Measurements from ENCODE around the gene SOX12.
"Not testable (repeated sequence)": the region's sequence is repeated elsewhere in the genome, so short reads cannot be mapped to it uniquely, and the experiment has no call there.

SOX12 gene

GRCh38 chr20:328975-329695, 3.8 kb downstream of the SOX12 start:
- DNase-seq (ENCODE audit: low read depth, low spot score): no peak

DNA sequence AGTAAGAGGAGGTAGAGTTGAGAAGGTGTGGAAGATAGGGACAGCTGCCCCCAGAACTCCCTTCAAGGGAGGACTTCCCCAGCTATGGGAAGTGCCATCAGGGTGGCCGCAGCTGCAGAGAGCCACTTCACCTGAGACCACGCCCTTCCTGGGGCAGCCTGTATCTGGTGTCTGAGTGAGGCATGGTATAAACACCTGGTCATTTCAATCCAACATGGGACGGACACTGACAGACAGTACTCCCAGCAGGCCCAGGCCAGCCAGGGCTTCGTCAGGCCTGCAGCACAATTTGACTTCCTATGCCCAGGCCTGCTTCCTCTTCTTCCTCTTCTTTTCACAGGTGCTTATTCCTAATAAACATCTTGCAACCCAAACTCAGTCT, 4.5 kb downstream of the SOX12 start:
- no peak for DNase-seq (ENCODE audit: low read depth, low spot score)

DNA sequence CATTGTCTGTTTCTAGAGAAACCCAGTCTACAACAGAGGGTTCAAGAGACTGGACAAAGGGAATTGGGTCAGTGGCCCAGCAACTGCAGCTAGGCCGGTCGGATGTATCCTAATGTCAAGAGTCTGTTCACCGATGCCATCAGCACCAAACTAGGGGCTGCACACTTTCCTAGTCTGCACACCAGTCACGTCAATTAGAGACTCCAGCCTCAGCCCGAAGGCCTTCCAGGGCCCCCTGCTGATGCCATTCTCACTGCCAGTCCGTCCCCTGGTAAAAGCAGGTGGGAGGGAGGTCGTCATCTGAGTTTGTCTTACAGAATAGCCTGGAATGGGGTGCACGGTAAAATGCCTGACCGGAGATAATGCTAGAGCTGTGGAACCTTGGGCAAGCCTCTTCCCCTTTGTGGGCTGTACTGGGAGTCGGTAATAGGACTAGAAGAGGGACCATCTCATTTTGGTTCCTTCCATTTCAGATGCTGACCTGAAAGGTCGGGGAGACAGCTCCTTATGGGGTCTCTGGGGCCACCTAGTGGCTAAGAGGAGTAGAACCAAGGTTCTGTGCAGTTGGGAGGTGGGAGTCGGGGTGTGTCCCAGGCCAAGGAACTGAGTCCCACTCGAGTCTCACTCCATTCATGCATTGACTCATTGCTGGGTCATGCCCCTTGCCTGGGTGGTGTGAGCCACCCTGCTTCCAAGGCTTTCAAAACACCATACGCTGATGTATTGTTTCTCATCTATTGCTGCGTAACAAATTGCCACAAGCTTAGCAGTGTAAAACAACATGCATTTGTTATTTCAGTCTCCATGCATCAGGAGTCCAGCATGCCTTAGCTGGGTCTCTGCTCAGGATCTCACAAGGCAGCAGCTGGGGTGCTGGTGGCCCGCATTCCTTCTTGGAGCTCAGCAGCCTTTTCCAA, 5.1 kb downstream of the SOX12 start:
- no peak for DNase-seq (ENCODE audit: low read depth, low spot score)

GRCh38 chr20:334578-334977, 9.2 kb downstream of the SOX12 start:
- no peak for DNase-seq (ENCODE audit: low read depth, low spot score)

- DNase-seq (ENCODE audit: low read depth, low spot score): not testable (repeated sequence)
Observed at GRCh38 chr20:336040-336439, 10.7 kb downstream of the SOX12 start.

- no peak for DNase-seq (ENCODE audit: low read depth, low spot score)
Observed at GRCh38 chr20:341682-342081, 16.3 kb downstream of the SOX12 start.

- no peak for DNase-seq (ENCODE audit: low read depth, low spot score)
Observed at GRCh38 chr20:343107-343506, 17.8 kb downstream of the SOX12 start.

DNA sequence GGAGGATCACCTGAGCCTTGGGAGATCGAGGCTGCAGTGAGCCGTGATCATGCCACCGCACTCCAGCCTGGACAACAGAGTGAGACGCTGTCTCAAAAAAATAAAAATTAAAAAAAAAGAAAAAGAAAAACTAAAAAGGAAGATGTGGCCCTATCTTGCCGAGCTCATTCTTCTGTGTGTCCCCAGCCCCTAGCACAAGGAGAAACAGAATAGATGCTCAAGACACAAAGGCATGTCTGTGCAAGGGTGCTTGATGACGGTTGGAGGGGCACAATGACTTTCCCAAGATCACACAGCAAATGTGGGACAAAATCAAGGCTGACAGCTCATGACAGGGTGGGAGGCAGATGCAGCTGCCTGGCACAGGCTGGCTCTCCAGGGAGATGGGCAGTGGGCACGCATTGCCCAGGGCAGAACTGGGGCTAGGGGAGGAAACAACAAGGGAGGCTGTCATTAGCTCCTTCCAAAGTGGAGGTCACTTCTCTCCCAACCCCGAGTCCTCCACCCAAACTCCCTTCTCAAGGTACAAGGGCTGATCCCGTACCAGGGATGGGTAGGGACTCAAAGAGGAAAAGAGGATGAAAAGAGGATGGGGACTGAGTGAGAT, 20.8 kb downstream of the SOX12 start:
- no peak for DNase-seq (ENCODE audit: low read depth, low spot score)

DNA sequence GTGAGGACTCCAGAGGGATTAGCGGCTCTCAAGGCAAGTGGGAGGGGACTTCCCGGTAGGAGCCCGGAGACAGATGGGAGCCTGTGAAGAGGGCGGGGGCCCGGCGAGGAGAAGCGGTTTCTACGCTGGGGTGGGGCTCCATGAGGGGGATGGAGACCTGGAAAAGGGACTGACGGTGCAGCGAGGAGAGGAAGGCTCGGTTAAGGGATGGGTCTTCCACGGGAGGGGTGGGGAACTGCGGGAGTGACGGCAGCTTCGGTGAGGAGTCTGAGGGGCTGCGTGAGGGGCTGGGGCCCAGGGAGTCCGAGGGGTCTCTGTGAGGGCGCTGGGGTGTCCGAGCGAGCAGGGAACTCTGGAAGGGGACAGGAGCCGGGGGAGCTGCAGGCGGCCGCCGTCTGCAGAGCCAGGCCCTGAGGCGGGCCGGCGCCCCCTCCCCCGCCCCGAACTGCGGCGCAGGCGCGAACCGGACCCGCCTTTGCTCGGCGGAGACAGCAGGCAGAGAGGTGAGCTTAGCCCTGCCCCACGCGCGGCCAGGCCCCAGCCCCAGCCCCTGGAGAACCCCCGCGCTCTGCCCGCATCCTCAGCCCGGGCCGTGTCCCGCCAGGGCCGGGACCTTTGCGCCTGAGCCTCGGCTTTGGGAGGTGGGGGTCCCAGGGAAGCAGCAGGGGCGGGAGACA, 21.4 kb downstream of the SOX12 start, which contains the start of gene NRSN2:
NRSN2 (plus strand) TSS at position 472 of the 677 bp plus-strand sequence. CDS start 2,533 bp downstream, outside the sequence.
- DNase-seq (ENCODE audit: low read depth, low spot score): no peak

- no peak for DNase-seq (ENCODE audit: low read depth, low spot score)
Observed at GRCh38 chr20:347317-347639, 21.9 kb downstream of the SOX12 start.

DNA sequence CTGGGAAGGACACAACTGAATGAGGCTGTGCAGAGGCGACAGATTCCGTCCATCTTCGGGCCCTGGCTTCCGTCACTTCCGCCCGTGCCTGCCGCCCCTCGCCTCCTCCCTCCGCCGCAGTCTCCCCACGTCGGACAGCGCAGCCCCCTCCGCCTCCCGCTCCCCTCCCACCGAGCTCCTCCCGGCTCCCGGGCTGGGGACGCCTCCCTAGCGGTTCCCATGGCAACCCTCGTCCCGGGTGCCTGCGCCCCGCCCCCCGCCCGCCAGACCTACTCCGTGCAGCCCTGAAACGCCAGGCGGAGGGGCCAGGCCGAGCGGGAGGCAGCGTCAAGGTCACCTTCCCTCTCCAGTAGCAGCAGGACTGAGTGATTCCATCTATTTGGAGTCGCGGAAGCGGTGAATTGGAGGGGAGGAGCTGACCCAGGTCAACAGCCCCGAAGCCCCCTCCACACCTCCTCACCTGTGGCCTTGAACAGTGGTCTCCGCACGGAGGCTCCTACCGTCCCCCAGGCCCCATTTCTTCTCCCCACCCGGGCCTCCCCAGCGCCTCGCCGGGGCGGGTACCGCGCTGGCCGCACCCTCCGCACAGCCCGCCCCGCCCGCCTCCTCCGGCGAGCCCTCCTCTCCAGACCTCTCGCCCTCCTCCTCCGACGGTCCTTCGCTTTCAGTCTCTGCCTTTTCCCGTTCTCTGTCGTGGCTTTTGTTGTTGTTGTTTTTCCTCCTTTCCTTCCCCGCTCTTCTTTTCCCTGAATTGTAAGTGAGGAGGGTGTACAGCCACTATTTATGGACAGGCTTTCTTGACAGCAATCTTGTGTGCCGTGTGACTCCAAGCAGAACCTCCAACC, 22.5 kb downstream of the SOX12 start:
- peak; percentile 87 for DNase-seq (ENCODE audit: low read depth, low spot score)

- DNase-seq (ENCODE audit: low read depth, low spot score): no peak
Observed at GRCh38 chr20:348972-349841, 23.9 kb downstream of the SOX12 start.

GRCh38 chr20:353166-353565, 27.8 kb downstream of the SOX12 start:
- DNase-seq (ENCODE audit: low read depth, low spot score): no peak

- no peak for DNase-seq (ENCODE audit: low read depth, low spot score)
Observed at GRCh38 chr20:354298-354977, 29.1 kb downstream of the SOX12 start.

DNA sequence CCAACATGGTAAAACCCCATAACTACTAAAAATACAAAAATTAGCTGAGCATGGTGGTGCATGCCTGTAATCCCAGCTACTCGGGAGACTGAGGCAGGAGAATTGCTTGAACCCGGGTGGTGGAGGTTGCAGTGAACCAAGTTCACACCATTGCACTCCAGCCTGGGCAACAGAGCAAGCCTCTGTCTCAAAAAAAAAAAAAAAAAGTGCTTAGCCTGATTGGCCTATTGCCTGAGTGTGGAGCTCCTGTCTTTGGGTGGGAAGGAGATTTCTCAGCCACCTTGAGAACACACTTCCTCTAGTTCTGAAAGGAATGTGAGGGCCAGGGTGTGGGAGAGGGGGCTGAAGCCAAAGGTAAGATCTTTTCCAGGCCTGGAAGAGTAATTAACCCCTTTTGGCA, 30.8 kb downstream of the SOX12 start:
- DNase-seq (ENCODE audit: low read depth, low spot score): not testable (repeated sequence)

DNA sequence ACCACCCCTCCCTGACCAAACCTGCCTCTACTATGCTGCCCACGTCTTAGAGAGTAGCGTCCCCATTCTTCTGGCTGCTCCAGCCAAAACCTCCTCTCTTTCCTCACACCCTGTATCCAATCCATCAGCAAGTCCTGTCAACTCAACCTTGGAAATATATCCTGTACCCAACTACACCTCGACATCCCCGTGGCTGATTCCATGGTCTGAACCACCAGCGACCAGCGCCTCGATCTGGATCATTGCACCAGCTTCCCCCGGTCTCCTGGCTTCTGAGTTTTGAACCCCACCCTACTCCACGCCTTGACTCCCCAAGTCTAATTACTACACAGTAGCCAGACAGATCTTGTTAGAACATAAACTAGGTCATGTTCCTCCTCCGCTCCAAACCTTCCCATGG, 31.4 kb downstream of the SOX12 start:
- no peak for DNase-seq (ENCODE audit: low read depth, low spot score)

GRCh38 chr20:358891-359555, 33.7 kb downstream of the SOX12 start:
- DNase-seq (ENCODE audit: low read depth, low spot score): no peak

DNA sequence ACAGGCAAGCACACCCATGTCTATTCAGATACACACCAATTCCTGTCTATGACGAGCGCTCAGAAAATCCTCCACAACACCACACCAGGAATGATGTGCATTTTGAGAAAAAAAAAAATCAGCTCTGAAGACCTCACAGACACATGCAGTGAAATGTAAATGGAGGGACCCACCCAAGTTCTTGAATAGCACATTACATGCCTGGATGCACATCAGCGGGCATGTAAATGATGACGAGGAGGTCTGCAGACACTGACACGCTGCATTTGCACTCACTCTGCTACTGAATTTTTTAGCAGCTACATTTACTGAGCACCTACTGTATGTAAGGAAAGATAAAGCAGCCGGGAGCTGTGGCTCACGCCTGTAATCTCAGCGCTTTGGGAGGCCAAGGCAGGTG, 36.2 kb downstream of the SOX12 start:
- no peak for DNase-seq (ENCODE audit: low read depth, low spot score)

Data from brain pericyte (primary cell).